ENCODE data around the gene SLC24A3.

Gene SLC24A3

DNA sequence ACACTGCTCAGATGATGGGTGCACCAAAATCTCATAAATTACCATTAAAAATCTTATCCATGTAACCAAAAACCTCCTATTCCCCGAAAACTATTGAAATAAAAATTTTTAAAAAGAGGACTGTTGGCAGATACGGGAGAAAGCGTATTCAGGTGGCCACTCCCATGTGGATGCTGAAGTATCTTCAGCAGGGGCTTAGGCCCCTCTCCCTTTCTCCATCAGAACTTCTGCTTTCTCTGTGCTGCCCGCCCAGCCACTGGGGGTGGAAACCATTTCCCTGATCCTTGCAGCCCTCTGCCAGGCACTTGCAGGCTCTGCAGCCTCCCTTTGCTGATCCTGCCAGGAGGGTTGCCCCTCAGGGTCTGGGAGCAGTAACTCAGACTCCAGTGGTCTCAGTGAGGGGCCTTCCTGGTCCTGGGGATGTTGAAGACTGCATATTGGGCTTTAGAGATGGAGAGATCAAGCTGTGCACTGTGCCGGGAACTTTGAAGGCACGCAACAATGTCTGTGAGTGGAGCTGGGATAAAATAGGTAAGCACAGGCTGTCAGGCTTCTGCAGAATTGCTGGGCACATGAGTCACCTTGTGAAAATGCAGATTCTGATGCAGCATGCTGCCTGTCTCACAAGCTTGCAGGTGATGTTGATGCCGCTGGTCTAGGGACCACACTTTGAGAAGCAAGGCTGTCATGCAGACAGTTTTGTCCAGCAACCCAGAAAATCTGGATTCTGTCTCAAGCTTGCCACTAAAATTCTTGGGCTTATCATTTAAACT lies 59.6 kb downstream of the SLC24A3 start:
- DNase-seq (ENCODE audit: low read depth in 2 of 2): no peak

DNA sequence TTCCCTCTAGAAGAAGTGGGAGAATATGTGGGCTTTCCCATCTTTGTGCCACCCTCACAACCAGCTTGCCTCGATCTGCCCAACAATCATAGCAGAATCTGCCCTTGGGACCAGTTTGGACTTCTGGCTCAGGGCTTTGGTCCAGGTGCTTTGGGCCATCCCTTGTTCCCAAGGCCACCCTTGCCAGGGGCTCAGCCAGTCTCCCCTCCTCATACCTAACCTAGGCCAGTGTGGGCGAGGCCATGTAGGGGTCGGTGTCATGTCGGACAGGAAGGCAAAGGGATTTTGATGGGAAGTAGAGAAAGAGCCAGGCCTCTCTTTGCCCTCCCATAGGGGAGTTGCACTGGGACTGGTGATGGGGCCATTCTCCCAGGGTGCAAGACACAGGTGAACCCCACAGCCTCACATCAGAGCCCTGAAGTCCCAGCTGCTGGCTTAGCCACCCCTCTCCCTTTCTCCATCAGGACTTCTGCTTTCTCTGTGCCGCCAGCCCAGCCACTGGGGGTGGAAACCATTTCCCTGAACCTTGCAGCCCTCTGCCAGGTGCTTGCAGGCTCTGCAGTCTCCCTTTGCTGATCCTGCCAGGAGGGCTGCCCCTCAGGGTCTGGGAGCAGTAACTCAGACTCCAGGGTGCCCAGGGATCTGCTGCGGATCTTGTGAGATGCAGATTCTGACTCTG lies 60.7 kb downstream of the SLC24A3 start:
- no peak for DNase-seq (ENCODE audit: low read depth in 2 of 2)

DNA sequence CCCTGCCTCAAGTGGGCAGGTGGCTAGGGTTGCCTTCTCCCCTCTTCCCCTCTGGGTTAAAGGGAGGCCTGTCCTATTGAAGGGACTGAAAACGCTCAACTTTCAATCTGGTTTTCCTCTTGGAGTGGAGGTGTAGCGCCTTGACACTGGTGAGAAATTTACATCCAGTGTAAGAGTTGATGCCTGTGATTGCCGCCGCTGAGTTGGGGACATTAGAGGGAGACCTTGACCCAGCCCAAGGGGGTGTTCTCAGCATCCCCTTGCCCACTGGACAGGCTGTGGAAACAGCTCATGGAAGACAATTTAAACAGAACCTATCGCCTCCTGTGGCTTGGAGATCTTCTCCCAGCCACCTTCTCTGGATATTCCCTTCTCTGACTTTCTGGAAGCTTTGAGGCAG lies 61.6 kb downstream of the SLC24A3 start:
- DNase-seq (ENCODE audit: low read depth in 2 of 2): no peak

DNA sequence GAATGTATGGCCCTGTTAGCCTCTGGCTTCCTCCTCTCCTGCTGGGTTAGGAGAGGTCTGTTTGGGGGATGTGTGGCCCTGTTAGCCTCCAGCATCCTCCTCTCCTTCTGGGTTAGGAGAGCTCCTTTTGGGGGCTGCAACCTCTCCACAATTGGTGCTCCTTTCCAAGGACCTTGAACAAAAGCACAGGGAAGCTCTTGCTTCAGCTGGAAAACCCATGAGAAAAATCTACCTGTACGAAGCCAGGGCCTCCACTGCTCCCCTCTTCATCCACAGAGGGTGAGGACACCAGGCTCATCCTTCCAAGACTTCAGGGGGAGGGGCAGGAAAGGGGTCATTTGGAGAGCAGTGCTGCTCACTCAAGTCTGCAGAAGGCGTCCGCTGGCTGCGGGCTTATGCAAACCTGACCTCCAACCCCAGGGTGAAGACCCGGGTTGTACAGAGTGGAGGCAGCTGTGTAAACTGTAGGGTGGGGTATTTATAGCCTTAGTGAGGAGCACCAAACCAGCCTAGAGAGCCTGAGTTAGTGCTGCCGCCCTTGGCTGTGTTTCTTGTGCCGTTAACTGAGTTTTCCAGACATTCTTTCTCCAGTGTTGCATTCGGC lies 62.1 kb downstream of the SLC24A3 start:
- DNase-seq (ENCODE audit: low read depth in 2 of 2): no peak

DNA sequence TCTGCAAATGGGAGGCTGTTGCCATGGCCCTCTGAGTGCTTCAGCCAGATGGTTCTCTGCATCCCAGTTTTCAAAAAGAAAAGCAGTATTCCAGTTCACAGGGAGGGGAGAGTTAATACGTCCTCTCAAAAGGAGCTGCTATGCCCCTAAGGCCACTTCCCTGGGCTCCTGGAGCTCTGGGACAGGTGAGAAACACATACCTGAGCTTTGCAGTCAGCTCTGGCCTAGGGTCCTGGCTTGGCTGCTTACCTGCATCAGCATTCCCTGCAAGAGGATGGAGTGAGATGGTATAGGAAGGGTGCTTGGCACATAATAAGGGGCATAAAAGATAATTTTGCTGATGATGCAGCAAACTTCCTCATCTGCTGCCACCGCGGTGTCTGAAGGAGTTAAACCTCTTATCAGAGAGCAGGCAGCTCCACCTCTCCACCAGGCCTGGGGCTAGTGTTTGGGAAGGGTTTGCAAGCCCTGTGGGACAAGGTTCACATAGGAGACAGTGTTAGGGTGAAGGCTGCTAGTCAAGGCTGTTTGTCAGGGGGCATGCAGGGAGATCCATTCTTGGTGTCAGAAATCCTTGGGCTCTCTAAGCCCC lies 62.7 kb downstream of the SLC24A3 start:
- no peak for DNase-seq (ENCODE audit: low read depth in 2 of 2)

DNA sequence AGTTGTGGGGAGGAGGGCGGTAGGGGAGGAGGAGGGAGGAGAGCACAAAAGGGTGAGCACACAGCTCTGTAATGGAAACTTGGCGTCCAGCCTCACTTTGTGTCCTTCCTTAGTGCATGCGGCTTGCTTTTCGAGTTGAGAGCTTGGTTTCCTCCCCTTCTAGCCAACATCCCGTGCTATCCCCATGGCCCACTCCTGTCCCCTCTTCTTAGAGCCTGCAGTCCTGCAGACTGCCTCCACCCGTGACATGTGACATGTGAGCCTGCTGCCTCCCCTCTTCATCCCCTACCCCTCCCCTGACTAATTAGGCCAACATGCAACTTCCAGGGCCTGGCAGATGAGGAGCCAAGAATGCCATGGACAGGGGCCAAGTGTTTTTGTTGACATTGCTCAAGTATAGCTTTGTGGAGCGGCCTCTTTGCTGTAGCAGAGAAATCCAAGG lies 63.2 kb downstream of the SLC24A3 start:
- DNase-seq (ENCODE audit: low read depth in 2 of 2): no peak

DNA sequence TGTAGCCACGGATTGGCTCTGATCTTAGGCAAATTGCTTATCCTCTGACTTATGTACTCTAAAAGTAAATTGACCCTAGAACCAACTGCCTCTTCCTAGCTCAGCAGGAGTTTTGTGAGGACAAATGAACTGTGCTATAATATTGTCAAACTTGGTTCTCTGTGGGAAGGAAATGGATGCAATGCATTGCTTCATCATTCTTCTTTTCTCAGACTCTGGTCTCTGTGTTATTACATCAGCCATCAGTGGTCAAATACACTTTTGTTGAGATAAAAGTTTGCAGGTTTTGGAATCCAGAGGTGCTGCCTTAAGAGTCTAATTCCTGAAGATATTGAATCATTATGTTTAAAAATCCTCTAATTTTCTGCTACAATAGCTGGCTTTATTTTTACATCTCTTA lies 64.9 kb downstream of the SLC24A3 start:
- no peak for DNase-seq (ENCODE audit: low read depth in 2 of 2)

DNA sequence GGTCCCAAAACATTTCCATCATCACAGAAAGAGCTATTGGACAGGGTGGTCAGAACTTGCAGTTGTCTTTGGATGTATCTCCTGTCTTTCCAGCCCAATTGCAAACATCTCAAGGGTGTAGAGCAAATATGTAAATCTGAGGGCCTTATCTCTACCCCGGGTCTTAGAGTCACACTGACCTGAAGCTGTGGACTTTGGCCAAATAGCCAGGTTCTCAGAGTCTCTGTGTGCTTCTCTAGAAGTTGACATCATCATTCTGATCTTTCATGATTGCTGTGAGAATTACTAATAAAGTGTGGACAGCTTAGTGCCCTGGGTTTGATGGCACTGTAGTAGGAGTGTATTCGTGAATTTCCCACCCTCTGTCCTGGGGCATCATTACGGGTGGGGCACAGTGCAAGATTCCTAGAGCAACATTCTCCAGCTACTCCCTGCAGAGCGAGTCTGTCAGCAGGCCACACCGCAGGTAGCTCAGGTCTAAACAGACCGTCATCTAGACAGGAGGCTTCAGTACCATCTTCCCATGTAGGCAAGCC lies 71.1 kb downstream of the SLC24A3 start:
- DNase-seq (ENCODE audit: low read depth in 2 of 2): no peak

DNA sequence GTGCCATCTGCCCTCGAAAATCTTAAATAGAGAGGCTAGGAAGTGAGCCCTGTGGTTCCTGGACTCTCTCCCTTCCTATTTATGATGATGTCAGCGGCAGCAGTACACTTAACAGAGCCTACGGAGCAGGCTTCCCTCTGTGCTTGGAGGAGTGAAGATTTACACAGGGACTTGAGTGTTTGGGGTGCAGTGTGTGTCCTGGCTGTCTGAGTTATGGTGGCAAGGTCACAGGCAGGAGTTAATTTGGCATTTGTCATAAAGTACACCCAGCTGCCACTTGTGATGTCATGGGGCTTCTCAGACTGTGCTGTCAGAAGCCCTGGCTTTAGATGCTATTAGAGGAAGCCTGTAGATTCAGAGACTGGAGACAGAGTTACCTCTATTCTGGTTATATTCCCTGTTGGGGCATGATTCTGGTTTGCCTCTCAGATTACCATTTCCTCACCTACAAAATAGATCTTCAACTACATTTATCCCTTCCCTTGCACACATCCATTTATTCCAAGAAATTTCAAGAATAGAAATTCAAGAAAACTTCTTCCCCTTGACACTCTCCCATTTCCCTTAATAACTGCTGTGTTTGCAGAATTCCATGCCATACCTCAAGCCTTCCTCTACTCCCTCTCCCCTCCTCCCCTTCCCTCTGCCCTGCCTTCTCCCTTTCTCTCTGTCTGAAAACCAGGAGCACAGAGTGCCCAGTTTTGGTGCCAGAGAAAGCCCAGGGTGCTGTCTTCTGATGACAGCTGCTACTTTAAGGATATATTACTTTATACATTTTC lies 72.1 kb downstream of the SLC24A3 start:
- DNase-seq (ENCODE audit: low read depth in 2 of 2): no peak

DNA sequence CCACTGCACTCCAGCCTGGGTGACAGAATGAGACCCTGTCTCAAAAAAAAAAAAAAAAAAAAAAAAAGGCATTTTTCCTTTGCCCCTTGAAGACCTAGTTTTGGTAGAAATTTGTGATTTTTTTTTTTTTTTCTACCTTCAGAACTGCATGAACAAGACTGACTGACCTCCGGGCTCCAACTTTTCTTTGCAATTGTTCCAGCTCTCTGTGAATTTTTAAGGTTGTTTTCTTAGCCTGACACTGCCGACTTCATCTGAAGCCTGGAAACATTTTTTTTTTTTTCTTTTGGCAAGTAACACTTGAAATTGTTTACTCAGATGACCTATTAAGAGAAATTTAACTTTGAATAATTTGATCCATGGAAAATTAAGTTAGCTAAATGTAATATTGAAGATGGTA lies 73.0 kb downstream of the SLC24A3 start:
- no peak for DNase-seq (ENCODE audit: low read depth in 2 of 2)

DNA sequence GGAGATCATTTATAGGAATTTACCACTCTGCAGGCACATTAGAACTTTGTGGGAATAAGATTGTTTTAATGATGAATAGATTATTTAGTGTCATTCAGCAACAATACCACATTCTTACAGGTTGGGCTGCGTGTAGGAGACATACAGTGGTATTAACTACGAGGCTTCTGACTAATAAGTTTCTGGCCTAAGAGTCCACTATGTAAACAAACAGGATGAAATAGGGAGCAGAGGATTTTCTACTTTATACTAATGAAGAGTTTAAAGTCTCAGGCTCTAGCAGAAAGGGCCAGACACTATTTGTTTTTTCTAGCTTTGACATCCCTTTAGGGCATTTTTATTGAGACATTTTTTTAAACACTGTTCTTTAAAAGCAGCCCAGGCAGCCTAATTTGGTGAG lies 75.6 kb downstream of the SLC24A3 start:
- no peak for DNase-seq (ENCODE audit: low read depth in 2 of 2)

DNA sequence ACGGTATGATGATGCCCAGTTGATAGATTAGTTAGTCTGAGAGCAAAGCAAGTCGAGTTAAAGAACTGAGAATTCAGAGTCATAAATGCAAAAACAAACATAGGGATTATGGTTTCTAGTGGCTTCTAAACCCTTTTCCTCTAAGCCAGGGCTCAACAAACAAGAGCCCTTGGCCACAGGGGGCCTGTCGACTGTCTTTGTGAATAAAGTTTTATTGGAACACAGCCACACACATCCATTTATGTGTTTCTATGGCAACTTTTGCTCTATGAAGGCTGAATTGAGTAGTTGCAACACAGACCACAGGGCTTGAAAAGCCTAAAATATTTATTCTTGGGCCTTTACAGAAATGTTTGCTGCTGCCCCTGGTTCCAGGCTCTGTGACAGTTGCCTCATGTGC lies 76.2 kb downstream of the SLC24A3 start:
- DNase-seq (ENCODE audit: low read depth in 2 of 2): no peak

DNA sequence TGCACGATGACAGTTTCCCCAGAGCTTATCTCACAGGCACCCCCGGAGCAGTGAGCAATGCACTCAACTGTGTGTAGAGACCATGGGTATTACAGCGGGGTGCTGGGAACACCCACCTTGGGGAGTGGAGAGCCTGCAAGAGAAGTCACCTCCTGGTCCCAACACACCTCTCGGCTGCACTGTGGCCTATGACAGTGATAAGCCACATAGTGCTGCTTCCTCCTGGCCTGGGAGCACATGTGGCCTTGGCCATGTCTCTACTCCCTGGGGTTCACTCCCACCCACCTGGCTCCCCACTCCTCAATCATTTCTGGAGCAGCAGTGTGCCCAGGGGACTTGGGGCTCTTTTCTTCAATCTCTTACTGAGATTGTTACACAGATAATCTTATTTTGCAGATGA lies 77.0 kb downstream of the SLC24A3 start:
- no peak for DNase-seq (ENCODE audit: low read depth in 2 of 2)

DNA sequence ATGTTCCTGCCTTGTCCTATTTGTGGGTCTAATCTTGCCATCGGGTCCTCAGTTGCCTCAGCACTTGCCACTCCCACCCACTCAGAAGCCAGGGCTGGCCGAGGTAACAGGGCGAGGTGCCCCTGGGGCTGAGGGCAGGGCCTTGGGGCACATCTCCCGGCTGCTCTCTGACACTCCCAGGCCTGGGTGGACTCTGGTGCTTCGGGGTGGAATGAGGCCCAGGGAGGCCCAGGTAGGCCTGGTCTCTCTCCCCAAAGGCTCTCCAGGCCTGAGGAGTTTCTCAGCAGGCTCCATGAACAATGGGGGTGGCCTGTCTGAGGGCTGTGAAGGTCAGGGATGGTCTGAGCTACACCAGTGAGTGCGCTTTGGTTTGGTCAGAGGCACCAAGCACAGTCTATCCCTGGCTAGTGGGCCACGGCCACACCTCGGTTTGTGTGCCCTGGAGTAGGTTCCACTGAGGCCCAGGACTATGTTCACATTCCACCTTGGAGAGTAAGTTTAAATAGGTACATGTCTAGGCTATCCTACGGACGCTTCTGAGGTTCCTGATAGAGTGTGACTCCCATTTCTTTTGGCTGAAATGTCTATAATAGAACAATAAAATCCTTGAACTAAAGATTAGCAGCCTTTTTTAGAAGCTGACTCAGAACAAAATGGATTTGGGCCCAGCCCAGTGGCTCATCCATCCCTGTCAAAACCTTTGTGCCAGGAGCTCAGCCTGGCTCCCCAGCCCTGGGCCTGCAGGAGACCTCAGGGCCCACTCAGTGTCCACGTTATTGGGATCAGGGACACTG lies 78.8 kb downstream of the SLC24A3 start:
- DNase-seq (ENCODE audit: low read depth in 2 of 2): no peak

DNA sequence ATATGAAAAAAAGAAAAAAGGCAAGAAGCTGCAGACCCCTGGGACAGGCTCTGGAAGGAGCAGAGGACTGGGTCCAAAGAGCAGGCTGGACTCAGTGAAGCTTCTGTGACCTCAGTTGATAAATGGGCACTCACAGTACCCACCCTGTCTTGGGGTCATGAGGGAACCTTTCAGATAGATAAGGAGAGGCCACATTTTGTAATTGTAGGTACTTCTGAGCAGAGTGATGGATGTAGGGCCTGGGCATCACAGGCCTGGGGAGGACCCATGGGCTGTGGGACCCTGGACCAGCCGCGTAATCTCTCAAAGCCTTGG lies 79.3 kb downstream of the SLC24A3 start:
- DNase-seq (ENCODE audit: low read depth in 2 of 2): no peak

DNA sequence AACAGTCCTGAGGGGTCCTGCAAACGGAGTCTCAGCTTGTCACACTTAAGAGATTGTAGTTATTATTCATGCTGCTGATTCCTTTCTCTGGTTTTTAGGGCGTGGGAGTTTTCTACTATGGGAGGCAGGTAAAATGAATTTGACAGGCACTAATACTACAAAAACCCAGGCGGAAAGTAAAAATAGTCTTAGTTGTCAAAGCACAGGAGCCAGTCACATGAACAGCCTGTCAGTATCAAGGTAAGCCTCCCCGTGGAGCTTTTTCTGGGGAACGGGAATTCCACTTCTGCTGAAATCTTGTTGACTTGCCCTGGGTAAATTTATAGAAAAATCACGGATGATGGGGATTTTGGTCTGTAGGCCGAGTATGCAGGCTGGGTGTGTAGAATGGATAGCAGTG lies 79.8 kb downstream of the SLC24A3 start:
- DNase-seq (ENCODE audit: low read depth in 2 of 2): no peak

DNA sequence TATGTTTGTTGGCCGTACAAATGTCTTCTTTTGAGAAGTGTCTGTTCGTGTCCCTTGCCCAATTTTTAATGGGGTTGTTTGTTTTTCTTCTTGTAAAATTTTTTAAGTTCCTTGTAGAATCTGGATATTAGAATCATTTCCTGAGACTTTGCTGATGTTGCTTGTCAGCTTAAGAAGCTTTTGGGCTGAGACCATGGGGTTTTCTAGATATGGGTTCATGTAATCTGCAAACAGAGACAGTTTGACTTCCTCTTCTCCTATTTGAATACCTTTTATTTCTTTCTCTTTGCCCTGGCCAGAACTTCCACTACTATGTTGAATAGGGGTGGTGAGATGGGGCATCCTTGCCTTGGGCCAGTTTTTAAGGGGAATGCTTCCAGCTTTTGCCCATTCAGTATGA lies 82.6 kb downstream of the SLC24A3 start:
- DNase-seq (ENCODE audit: low read depth in 2 of 2): no peak

DNA sequence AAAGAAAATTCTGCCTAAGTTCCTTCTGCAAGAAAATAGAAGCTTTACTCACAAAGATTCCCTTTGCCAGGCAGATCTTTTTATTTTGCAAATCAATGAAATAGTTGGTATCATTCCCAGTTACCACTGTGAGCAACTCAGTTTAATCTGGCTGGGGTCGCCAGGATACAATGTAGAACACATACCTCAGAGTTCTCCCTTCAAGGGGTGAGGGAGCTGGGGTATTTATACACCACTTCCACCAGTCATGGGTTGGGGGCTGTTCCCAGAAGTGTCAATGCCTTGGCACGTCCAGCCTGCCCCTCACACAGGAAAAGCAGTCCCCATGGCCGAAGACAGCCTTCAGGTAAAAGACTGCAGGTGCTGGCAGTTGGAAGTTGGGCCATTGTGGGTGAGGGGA lies 86.2 kb downstream of the SLC24A3 start:
- no peak for DNase-seq (ENCODE audit: low read depth in 2 of 2)

DNA sequence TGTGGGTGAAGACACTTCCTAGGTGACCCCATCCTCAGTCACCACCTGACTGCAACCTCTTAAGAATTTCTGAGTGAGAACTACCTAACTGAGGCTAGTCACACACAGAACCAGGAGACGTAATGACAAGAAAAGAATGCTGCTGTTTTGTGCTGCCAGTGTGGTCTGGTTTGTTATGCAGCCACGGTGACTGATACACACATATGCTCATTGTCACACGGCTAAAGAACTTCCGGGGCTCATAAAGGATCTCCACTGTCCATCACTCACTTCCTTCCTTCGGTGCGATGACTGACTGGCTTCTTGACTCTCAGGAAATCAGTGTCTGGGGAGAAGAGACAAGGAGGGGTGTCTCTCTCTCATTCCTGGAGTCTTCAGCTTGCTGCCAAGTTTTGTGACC lies 88.0 kb downstream of the SLC24A3 start:
- no peak for DNase-seq (ENCODE audit: low read depth in 2 of 2)

DNA sequence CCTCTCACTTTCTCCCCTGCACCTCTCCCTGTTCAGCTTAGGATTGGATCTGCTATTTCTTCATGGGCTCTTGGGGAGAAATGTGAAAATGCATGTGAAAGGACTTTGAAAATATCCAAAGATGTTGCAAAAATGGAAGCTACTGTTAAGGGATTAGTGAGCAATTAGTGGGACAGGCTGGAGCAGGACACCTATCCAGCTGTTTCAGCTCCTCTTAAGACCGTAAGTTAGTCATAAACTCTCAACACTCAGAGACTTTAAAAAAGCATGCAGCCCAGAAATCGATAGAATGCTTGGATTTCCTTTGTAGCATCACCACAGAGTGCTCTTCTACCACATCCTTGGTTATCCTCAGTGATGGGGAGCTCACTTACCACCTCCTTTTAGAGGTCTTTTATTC lies 88.7 kb downstream of the SLC24A3 start:
- no peak for DNase-seq (ENCODE audit: low read depth in 2 of 2)

DNA sequence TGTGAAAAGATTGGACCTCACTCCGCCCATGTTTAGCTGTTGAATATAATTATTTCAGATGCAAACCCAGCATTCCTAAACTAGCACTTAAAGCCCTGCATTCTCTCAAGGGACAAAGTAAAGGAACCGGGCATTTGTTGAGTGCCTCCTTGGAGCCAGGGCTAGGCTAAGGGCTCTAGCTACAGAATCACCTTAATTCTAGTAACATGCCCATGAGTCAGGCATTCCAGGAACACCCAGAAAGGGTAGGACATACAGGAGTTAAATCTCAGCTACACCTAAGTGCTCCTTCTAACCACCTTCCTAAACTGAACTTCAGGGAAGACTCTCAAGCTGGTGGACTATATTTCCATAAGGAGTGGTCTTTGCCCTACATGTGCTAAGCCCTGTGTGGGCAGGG lies 89.4 kb downstream of the SLC24A3 start:
- no peak for DNase-seq (ENCODE audit: low read depth in 2 of 2)
